GM23338 (cell line): Measurements from ENCODE around the gene PDE1C. TPM values are rescaled to one million over a fixed set of nuclear protein-coding genes. Genes with fewer than 3 reads are reported as not detected.

Source experiments
- ATAC-seq: fragments of 200-7000 bp; cut with Tn5 transposase; 3 replicates; pipeline ENCODE4 v1.9.1; 2020
- DNase-seq: peaks from one replicate; pipeline ENCODE4 v3.0.0-alpha.2; 2015; ENCODE audit warnings: low spot score
- H2AFZ ChIP-seq: fragments of 200-600 bp; sonication (generic); 2 replicates; pipeline ENCODE4 v1.8.0; 2016; ENCODE audit warnings: antibody characterized with exemption, mild to moderate bottlenecking, moderate library complexity
- H3F3A ChIP-seq: fragments of 200-600 bp; sonication (generic); replicated peaks from 2 replicates; pipeline ENCODE4 v1.8.0; 2017; ENCODE audit warnings: antibody characterized with exemption, mixed run types, low read depth
- H3K27ac ChIP-seq: fragments of 200-600 bp; sonication (generic); 2 replicates; pipeline ENCODE4 v1.6.1; 2016; ENCODE audit warnings: low read depth
- H3K27me3 ChIP-seq: fragments of 200-600 bp; sonication (generic); 2 replicates; pipeline ENCODE4 v1.8.0; 2016; ENCODE audit warnings: mild to moderate bottlenecking, mixed run types, moderate library complexity; ENCODE audit not compliant: insufficient read depth
- H3K36me3 ChIP-seq: fragments of 200-600 bp; sonication (generic); 2 replicates; pipeline ENCODE4 v1.8.0; 2016; ENCODE audit warnings: mild to moderate bottlenecking; ENCODE audit not compliant: insufficient read depth
- H3K4me1 ChIP-seq: fragments of 200-600 bp; sonication (generic); 2 replicates; pipeline ENCODE4 v1.8.0; 2016; ENCODE audit warnings: mild to moderate bottlenecking, moderate library complexity; ENCODE audit not compliant: insufficient read depth
- H3K4me2 ChIP-seq: fragments of 200-600 bp; sonication (generic); 2 replicates; pipeline ENCODE4 v1.7.1; 2017; ENCODE audit warnings: mixed run types
- H3K4me3 ChIP-seq: fragments of 200-600 bp; sonication (generic); 2 replicates; pipeline ENCODE4 v1.6.1; 2016; ENCODE audit warnings: mixed run types
- H3K79me2 ChIP-seq: fragments of 200-600 bp; sonication (generic); replicated peaks from 2 replicates; pipeline ENCODE4 v1.8.0; 2017; ENCODE audit warnings: mild to moderate bottlenecking; ENCODE audit not compliant: insufficient read depth
- H3K9me2 ChIP-seq: fragments of 200-600 bp; sonication (generic); 2 replicates; pipeline ENCODE4 v1.8.0; 2017; ENCODE audit not compliant: insufficient read depth
- H4K20me1 ChIP-seq: fragments of 200-600 bp; sonication (generic); replicated peaks from 2 replicates; pipeline ENCODE4 v1.8.0; 2017; ENCODE audit warnings: mild to moderate bottlenecking; ENCODE audit not compliant: insufficient read depth
- H3K27ac Mint-ChIP-seq: 2 replicates; pipeline ENCODE4 v1.8.0; 2020; ENCODE audit warnings: inconsistent platforms, mild to moderate bottlenecking, moderate library complexity, mixed read lengths
- H3K27me3 Mint-ChIP-seq: 3 replicates; pipeline ENCODE4 v1.8.0; 2022; ENCODE audit warnings: low read depth, mild to moderate bottlenecking, moderate library complexity, mixed read lengths, inconsistent platforms; ENCODE audit not compliant: insufficient read depth, poor library complexity
- H3K36me3 Mint-ChIP-seq: 3 replicates; pipeline ENCODE4 v1.8.0; 2021; ENCODE audit warnings: low read depth, mild to moderate bottlenecking, inconsistent platforms, moderate library complexity, mixed read lengths
- H3K4me1 Mint-ChIP-seq: 3 replicates; pipeline ENCODE4 v1.8.0; 2020; ENCODE audit warnings: mild to moderate bottlenecking, inconsistent platforms, mixed read lengths
- H3K4me3 Mint-ChIP-seq: 3 replicates; pipeline ENCODE4 v1.8.0; 2021; ENCODE audit warnings: moderate library complexity, mild to moderate bottlenecking, inconsistent platforms, mixed read lengths
- H3K9me3 Mint-ChIP-seq: 3 replicates; pipeline ENCODE4 v1.8.0; 2020; ENCODE audit warnings: moderate library complexity, mild to moderate bottlenecking, inconsistent platforms, mixed read lengths
- CREB1 ChIP-seq: fragments of 250-450 bp; sonication (Bioruptor Pico); IDR thresholded peaks from 2 replicates; pipeline ENCODE4 v1.5.0; 2020; ENCODE audit warnings: low read depth, mild to moderate bottlenecking, moderate library complexity
- CTCF ChIP-seq, 2 experiments: fragments of 200-600 bp in 1 of 2; sonication (generic) in 1 of 2; conservative IDR thresholded peaks; 2 replicates each; pipeline versions ENCODE4 v1.5.1 to v1.6.1; 2016 to 2017; ENCODE audit warnings: antibody characterized with exemption in 2 of 2, low read depth in 2 of 2, mild to moderate bottlenecking in 2 of 2, moderate library complexity in 1 of 2
- ETS1 ChIP-seq: IDR thresholded peaks from 2 replicates; pipeline ENCODE4 v1.6.1; 2016; ENCODE audit warnings: antibody characterized with exemption
- EZH2 ChIP-seq: fragments of 200-600 bp; sonication (generic); IDR thresholded peaks from one replicate; pipeline ENCODE4 v1.8.0; 2017; ENCODE audit warnings: antibody characterized with exemption, mild to moderate bottlenecking, low read depth; ENCODE audit not compliant: unreplicated experiment
- JUNB ChIP-seq: IDR thresholded peaks from one replicate; pipeline ENCODE4 v1.6.1; 2016; ENCODE audit warnings: antibody characterized with exemption; ENCODE audit not compliant: unreplicated experiment
- NANOG ChIP-seq: IDR thresholded peaks from 2 replicates; pipeline ENCODE4 v1.6.1; 2016; ENCODE audit warnings: antibody characterized with exemption, borderline replicate concordance
- POLR2AphosphoS5 ChIP-seq: IDR thresholded peaks from 2 replicates; pipeline ENCODE4 v1.6.1; 2016; ENCODE audit warnings: antibody characterized with exemption, low read depth
- STAT1 ChIP-seq: IDR thresholded peaks from one replicate; pipeline ENCODE4 v1.6.1; 2016; ENCODE audit warnings: antibody characterized with exemption; ENCODE audit not compliant: unreplicated experiment
- ZNF114 ChIP-seq: fragments of 250-450 bp; sonication (Bioruptor Pico); IDR thresholded peaks from 2 replicates; pipeline ENCODE4 v1.5.0; 2020; ENCODE audit warnings: mild to moderate bottlenecking, moderate library complexity
- ZNF331 ChIP-seq: fragments of 250-450 bp; sonication (Bioruptor Pico); IDR thresholded peaks from 2 replicates; pipeline ENCODE4 v1.5.0; 2020; ENCODE audit warnings: low read depth, mild to moderate bottlenecking, moderate library complexity
- ZNF462 ChIP-seq: fragments of 250-450 bp; sonication (Bioruptor Pico); IDR thresholded peaks from 2 replicates; pipeline ENCODE4 v1.5.0; 2020; ENCODE audit warnings: mild to moderate bottlenecking, moderate library complexity
- polyA plus RNA-seq: library from polyadenylated mRNA; unstranded; fragments of >200 nt; fragmentation: Nextera tagmentation; extraction: Ambion mirVana; gene quantifications from 2 replicates; pipeline ENCODE4 v1.2.1, GENCODE V29; 2016
- total RNA-seq: library from RNA; depleted of rRNA; stranded (reverse); fragments of >200 nt; shearing (Covaris generic); gene quantifications from 2 replicates; pipeline ENCODE4 v1.2.3, GENCODE V29; 2014

Gene PDE1C
- total and polyA plus RNA-seq, 2 experiments from 2014 or later = 0.28 TPM; not detected in 1

GRCh38 chr7:31883761-31884164 lies 186.4 kb downstream of the PDE1C start (continued):
- TF ChIP-seq ZNF114 (CRISPR knock-in tag) (no peak), ZNF331 (CRISPR knock-in tag) (no peak), CREB1 (CRISPR knock-in tag) (no peak), NANOG (no peak), ETS1 (no peak), JUNB (no peak), POLR2AphosphoS5 (no peak), STAT1 (no peak)

- Histone ChIP-seq H3K4me1 (no peaks in the 10 kb centered on the region), H3K79me2 (no peaks in the 10 kb centered on the region), H3F3A (no peaks in the 10 kb centered on the region), H2AFZ (no peak overlapping the region), H3K4me3 (no peak overlapping the region), H3K36me3 (no peaks in the 10 kb centered on the region), H3K9me2 (no peaks in the 10 kb centered on the region), H3K4me2 (no peak overlapping the region), H3K27me3 (no peaks in the 10 kb centered on the region), H4K20me1 (no peaks in the 10 kb centered on the region), H3K27ac (no peak overlapping the region)
- no peak overlapping the region for H3K4me3 Mint-ChIP-seq
- H3K4me1 Mint-ChIP-seq = peaks cover 11% of the 10 kb centered on the region; the same call in 2 of the 3 replicates
- DNase-seq = peak; percentile 56
- TF ChIP-seq ETS1 (no peak), CTCF (conservative IDR thresholded peaks at IDR 0.05; ENCODE audit: low read depth in 2 of 2) (peak in 1 of 2 experiments; percentile 25; a peak in 3 of 4 replicates)
- H3K27ac Mint-ChIP-seq = no peak overlapping the region
- peak; percentile 97 for ATAC-seq
- H3K27me3 Mint-ChIP-seq = peaks cover 2% of the 10 kb centered on the region
- H3K36me3 Mint-ChIP-seq = no peaks in the 10 kb centered on the region
- no peaks in the 10 kb centered on the region for H3K9me3 Mint-ChIP-seq
These were observed 188.0 kb downstream of the PDE1C start for GRCh38 chr7:31882187-31882586.

- Histone ChIP-seq H3K4me1 (no peaks in the 10 kb centered on the region), H3K4me3 (no peak overlapping the region), H3K79me2 (no peaks in the 10 kb centered on the region), H3K27ac (no peak overlapping the region), H3K36me3 (no peaks in the 10 kb centered on the region), H4K20me1 (no peaks in the 10 kb centered on the region), H3K27me3 (no peaks in the 10 kb centered on the region), H3F3A (no peaks in the 10 kb centered on the region), H3K9me2 (no peaks in the 10 kb centered on the region; the same call in 1 of the 2 replicates), H3K4me2 (no peak overlapping the region), H2AFZ (no peak overlapping the region)
- Mint-ChIP-seq H3K36me3 (no peaks in the 10 kb centered on the region), H3K4me1 (peaks cover 13% of the 10 kb centered on the region), H3K9me3 (no peaks in the 10 kb centered on the region), H3K27me3 (peaks cover 2% of the 10 kb centered on the region), H3K4me3 (no peak overlapping the region), H3K27ac (no peak overlapping the region)
- DNase-seq = no peak
- TF ChIP-seq ZNF462 (CRISPR knock-in tag) (no peak), POLR2AphosphoS5 (no peak), EZH2 (no peak), ZNF331 (CRISPR knock-in tag) (no peak)
- no peak for ATAC-seq
These were observed 191.3 kb downstream of the PDE1C start for GRCh38 chr7:31878875-31879274.
